ENCODE measurements around the gene PLXNA2.

The PLXNA2 gene

DNA sequence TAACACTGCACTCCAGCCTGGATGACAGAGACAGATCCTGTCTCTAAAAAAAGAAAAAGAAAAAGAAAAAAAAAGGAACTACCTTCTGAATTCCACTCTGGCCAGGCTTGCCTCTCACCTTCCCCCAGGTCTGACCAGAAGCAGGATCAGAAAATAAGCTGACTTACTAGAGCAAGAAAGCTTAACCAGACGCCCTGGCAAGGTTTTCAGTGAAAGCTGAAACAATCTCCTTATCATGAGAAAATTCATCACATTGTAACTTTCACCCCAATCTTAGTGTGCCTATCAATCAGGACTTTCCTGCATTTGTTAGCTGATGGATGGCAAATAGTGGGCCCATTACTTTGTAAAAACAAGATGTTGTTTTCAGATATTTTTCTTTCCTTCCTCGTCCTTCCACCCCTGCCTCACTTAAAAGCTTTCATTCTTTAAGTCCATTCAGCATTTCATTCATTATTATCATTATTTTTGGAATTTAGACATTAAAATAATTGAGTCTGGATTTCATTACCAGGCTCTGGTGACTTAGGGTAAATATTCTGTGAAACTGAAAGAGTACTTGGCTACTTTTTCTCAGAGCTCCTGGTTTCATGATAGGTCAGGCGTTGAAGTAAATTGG is 236.8 kb downstream of the PLXNA2 start:
- DNase-seq, result no peak

DNA sequence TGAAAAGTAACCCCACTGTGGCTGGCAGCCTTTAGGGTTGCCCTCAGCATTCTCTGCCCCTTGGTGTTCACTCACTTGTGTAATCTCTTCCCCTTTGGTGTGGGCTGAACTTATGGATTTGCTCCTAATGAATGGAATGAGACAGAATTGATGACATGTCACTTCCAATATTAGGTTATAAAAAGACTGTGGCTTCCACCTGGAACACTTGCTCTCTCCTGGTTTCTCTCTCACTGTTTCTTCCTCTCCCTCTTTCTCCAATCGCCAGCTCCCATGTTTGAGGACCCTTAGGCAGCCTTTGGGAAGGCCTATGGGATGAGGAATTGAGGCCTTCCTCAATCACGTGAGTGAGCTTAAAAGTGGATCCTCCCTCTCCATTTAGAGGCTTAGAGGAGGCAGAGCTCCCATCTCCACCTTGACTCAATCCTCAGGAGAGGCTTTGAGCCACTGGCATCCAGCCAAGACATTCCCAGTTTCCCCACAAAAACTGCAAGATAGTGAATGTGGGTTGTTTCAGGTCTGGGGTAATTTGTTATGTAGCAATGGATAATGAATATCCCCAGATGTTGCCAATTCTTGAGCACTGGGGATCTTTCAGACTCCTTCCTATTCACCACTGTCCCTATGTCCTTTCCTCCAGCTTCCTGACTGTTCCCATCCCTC is 237.8 kb downstream of the PLXNA2 start:
- DNase-seq, result no peak

- no peak for DNase-seq
Observed at GRCh38 chr1:208004851-208005250, 239.3 kb downstream of the PLXNA2 start.

- no peak for DNase-seq
Observed at GRCh38 chr1:208003241-208003640, 240.9 kb downstream of the PLXNA2 start.

GRCh38 chr1:208002672-208003071 is 241.5 kb downstream of the PLXNA2 start:
- DNase-seq, result no peak

GRCh38 chr1:208002078-208002477 is 242.1 kb downstream of the PLXNA2 start:
- DNase-seq, result no peak

DNA sequence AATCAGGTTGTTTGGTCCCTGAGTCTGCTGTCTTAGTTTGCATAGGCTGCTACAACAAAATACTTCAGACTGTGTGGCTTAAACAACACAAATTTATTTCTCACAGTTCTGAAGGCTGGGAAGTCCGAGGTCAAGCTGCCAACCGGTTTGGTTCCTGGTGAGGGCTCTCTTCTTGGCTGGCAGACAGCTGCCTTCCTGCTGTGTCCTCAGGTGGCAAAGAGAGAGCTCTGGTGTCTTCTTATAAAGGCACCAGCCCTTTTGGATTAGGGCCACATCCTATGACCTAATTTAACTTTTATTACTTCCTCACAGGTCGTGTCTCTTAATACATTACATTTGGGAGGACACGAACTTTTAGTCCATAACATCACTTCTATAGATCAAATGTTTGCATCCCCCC is 243.7 kb downstream of the PLXNA2 start:
- DNase-seq, result no peak

DNA sequence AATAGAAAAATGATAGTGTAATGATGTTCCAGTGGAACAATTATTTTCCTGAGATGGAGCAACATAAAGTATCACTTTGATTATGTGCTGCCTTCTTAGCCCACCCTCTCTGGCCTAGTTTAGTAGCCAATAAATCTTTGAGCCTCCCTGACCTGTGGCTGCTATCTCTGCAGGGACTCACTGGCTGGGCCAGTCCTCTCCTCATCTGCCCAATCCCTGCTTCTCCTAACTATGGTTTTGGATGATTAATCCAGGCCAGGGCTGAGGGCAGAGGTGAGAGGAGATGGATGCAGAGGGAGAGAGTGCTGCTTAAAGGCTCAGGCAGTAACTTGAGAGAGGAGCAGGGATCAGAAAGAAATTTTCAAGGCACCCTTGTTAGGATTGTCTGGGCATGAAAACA is 244.2 kb downstream of the PLXNA2 start:
- no peak for DNase-seq

- no peak for DNase-seq
Observed at GRCh38 chr1:207999274-207999915, 244.8 kb downstream of the PLXNA2 start.

DNA sequence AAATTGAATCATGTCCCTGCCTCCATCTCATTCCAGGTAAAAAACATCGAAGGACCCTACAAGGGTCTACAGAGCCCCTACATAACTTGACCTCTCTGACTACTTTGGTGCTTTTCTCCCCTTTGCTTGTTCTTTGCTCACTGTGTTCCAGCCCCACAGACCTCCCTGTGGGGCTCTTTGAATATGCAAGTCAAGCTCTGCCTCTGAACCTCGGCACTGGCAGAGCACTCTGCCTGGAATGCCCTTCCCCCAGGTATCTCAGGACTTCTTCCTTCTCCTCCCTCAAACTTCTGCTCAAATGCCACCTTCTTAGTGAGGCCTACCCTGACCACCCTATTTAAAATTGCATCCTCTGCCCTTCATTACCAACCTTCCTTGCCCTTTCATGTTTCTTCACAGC is 245.5 kb downstream of the PLXNA2 start:
- DNase-seq, result no peak

DNA sequence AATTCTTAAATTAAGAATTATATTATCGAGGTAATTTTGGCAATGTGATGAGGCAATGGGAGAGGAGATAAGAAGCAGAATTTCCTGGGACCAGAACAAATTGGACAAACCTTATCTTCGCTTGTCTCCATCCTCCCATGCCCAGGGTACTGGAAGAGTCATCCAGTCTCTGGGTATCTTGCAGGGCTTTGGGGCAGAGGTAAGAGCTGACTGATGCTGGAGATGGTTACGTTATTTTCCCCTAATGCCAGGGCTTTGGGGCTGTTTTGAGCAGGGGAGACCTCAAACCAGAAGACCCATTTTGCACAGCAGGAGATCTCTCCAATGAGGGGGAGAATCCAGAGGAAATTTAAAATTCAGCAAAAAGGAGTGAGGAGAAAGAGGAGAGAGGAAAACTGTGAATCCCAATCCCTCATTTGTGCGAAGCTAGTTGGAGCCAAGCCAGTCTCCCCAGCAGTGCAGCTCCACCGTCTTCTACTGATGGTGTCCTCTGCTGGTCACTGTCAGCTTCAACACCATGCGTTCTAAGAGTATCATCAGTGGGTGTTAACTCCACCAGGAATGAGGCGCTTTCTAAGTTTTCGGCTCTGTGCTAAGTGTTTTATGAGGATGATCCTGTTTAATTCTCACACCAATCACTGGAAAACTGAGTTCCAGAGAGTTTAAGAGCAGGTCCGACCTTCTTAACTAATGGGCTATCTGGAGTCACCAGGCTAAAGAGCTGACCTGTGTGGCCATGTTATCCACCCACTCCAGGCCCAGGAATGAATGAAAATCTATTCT is 246.5 kb downstream of the PLXNA2 start:
- peak; percentile 22 for DNase-seq

DNA sequence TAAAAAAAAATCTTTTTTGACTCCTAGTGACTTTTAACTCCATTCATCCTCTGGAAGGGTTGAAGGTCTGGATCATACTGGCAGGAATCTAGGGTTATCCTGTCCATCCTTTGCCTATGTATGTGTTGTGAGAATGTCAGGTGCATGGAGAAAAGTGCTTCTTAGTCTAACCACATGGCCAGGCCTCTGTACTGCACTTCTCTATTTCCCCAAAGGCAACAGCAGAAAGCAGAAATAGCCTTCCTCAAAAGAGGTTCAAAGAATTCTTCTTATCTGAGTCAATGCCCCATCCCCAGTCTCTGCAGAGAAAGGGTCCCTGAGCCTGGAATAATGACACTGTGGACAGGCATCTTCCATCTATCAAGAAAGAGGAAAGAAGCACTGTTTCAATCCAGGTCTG is 247.5 kb downstream of the PLXNA2 start:
- no peak for DNase-seq

GRCh38 chr1:207995576-207995975 is 248.6 kb downstream of the PLXNA2 start:
- no peak for DNase-seq

DNA sequence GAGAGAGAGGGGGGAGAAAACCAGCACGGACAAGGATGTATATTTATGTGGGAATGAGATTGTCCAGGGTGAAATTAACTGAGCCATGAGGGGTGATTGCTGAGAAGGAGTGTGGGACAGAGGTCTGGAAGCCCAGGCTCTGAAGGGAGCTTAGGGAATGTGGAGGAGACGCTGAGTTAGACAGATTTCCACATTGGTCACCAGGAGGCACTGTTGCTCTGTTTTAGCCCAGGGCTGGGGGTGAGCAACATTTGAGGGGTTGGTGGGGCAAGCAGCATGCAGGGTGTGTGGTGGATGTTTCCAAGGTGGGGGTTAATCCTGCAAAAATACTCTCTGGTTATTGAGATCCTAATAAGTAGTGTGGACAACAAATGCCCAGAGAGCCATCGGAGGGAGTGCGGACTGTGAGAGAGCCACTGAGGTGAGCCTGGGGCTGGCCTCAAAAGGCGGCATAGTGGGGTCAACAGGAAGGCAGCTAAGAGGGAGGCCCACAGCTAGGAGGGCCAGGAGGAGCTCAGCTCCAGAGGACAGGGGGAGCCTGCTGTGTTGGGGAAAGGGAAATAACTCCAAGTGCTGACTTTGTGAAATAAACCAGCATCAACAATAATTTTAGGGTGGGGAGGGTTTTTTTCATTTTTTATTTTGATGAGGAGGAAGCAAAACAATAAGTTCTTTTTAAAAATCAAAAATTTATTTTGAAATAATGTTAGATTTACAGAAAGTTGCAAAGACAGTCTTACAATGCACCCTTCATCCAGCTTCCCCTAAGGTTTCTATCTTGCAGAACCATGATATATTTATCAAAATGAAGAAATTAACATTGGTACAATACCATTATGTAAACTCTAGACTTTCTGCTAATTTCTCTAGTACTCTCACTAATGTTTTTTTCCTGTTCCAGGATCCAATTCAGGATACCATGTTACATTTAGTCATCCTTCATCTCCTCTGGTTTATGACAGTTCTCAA is 250.4 kb downstream of the PLXNA2 start:
- no peak for DNase-seq

GRCh38 chr1:207992677-207993236 is 251.4 kb downstream of the PLXNA2 start:
- no peak for DNase-seq

DNA sequence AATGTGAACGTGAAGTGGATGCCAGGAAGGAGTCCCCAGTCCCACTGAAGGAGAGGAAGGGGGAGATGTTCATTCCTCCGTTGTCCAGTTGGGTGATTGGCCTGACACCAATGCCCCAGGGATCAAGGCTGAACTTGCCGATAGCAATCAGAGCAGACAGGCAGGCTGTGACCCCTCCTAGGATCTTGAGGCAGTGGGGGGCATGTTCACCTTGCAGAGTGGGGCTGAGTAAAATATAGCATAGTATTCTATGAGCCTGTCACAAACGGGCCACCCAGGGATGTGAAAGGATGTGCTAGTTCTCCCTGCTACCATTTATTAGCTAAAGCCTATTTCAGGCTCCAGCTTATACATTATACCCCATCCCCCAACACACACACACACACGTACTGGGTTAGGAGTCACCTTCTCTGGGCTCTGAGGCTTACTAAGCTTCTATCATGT is 252.6 kb downstream of the PLXNA2 start:
- no peak for DNase-seq

DNA sequence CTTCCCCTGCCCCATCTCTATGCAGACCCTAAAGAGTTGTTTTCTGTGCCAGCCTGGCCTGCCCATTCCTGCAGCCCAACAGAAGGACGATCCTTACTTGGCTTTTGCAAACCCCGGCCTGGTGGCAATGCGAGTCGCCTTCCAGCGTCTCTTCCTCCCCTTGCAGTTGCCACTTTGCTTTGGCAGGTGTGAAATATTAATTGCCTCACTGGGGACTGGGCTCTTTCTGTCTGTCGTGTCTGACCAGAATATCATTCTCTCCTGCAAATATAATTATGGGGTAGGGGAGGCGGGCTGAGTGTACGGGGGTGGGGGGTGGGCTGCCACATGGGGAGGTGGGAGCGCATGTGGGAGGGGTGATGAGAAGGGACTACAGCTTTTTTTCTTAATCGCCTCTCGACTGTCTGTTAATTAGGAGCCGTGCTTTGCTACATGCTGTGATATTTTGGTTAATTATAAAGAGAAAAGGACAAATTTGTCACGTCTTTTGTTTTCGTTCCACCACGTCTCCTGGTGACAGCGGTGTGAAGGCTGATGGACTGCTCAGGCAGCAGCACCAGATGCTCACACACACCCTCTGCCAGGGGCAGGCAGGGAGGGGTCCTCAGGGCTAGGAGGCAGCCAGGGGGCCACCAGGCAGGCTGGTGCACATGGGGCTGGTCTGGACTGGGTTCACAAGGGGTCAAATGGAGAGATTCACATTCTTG is 253.2 kb downstream of the PLXNA2 start:
- no peak for DNase-seq

GRCh38 chr1:207990455-207990854 is 253.7 kb downstream of the PLXNA2 start:
- DNase-seq, result no peak

GRCh38 chr1:207988326-207989165 is 255.6 kb downstream of the PLXNA2 start:
- DNase-seq, result no peak

GRCh38 chr1:207987164-207987563 is 257.0 kb downstream of the PLXNA2 start:
- no peak for DNase-seq

Measured in stimulated activated CD4-positive, alpha-beta T cell treated with anti-CD3 and anti-CD28 coated beads, Interleukin-12 subunit alpha, Interleukin-12 subunit beta, amount 100 ng/mL, for 4 hours (primary cell).